K562 (cell line): Measurements from ENCODE around the gene CHRM3. TPM values are rescaled to one million over a fixed set of nuclear protein-coding genes. Genes with fewer than 3 reads are reported as not detected.

Source experiments
- ATAC-seq: fragments of 200-7000 bp; cut with Tn5 transposase; 3 replicates; pipeline ENCODE4 v1.9.1; 2020; ENCODE audit warnings: moderate library complexity
- BruUV-seq: library from RNA; stranded (reverse); fragments of 400-500 nt; replicated peaks from 2 replicates; lab custom pipeline; 2021; lab: Mats Ljungman, UMichigan
- CTCF ChIA-PET: fragments of 300-600 bp; formaldehyde crosslinking; extraction: SDS; loops from one replicate; lab custom pipeline; 2021; ENCODE audit warnings: low intra/inter-chr PET ratio; lab: Yijun Ruan, JAX
- POLR2A ChIA-PET: fragments of 300-600, 350-650 bp; sonication (Branson Sonifier 250); formaldehyde crosslinking; extraction: SDS; loops from one replicate; lab custom pipeline; 2021; ENCODE audit warnings: antibody characterized with exemption, inconsistent platforms; lab: Yijun Ruan, JAX
- DNase-seq, 4 experiments: peaks; one replicate each; pipeline versions ENCODE4 v3.0.0 to v3.0.0-alpha.2; 2011 to 2018; ENCODE audit warnings: low spot score in 3 of 4, mixed read lengths in 3 of 4; ENCODE audit errors: extremely low read depth in 1 of 4
- FAIRE-seq: peaks from 2 replicates; lab custom pipeline; 2011; peaks lifted over from hg19 to GRCh38; lab: Jason Lieb, UNC
- H2AFZ ChIP-seq: 2 replicates; pipeline ENCODE4 v1.6.0; 2011; ENCODE audit warnings: low read depth, low read length, control low read depth, inconsistent platforms
- H3K27ac ChIP-seq: fragments of 200-600 bp; 3 replicates; pipeline ENCODE4 v1.8.0; 2011; ENCODE audit warnings: low read depth, mild to moderate bottlenecking, control low read depth, inconsistent platforms, low read length, moderate library complexity, mixed read lengths; ENCODE audit errors: extremely low read depth
- H3K27me3 ChIP-seq, 2 experiments: fragments of 300-600 bp in 1 of 2; 2 replicates in 1 of 2; 3 replicates in 1 of 2; pipeline versions ENCODE4 v1.6.0 to v1.8.0; 2011; ENCODE audit warnings: inconsistent platforms in 2 of 2, low read length in 2 of 2, mild to moderate bottlenecking in 1 of 2, mixed read lengths in 1 of 2, moderate library complexity in 1 of 2; ENCODE audit not compliant: control insufficient read depth in 2 of 2, insufficient read depth in 2 of 2
- H3K36me3 ChIP-seq: fragments of 300-600 bp; 3 replicates; pipeline ENCODE4 v1.8.0; 2011; ENCODE audit warnings: mild to moderate bottlenecking, low read length, inconsistent platforms; ENCODE audit not compliant: control insufficient read depth, insufficient read depth
- H3K4me1 ChIP-seq, 2 experiments: fragments of 200-600 bp in 1 of 2; replicated peaks in 1 of 2; 2 replicates in 1 of 2; 3 replicates in 1 of 2; pipeline versions ENCODE4 v1.5.1 to v1.8.0; 2011; ENCODE audit warnings: inconsistent platforms in 2 of 2, low read length in 2 of 2, mild to moderate bottlenecking in 1 of 2, mixed read lengths in 1 of 2, moderate library complexity in 1 of 2; ENCODE audit not compliant: control insufficient read depth in 2 of 2, insufficient read depth in 2 of 2
- H3K4me2 ChIP-seq: 2 replicates; pipeline ENCODE4 v1.6.1; 2011; ENCODE audit warnings: low read length, control low read depth, inconsistent platforms, mixed read lengths; ENCODE audit not compliant: insufficient read depth
- H3K4me3 ChIP-seq: fragments of 200-600 bp; sonication (generic), shearing (Covaris generic); 2 replicates; pipeline ENCODE4 v1.5.1; 2016; ENCODE audit warnings: control low read depth, inconsistent platforms
- H3K79me2 ChIP-seq: fragments of 200-600 bp; 3 replicates; pipeline ENCODE4 v1.8.0; 2011; ENCODE audit warnings: low read length, inconsistent platforms; ENCODE audit not compliant: control insufficient read depth, insufficient read depth
- H3K9ac ChIP-seq, 2 experiments: 2 replicates each; pipeline versions ENCODE4 v1.6.0 to v1.6.1; 2011; ENCODE audit warnings: low read depth in 2 of 2, low read length in 2 of 2, control low read depth in 1 of 2, inconsistent platforms in 1 of 2, mild to moderate bottlenecking in 1 of 2, mixed read lengths in 1 of 2; ENCODE audit not compliant: insufficient read depth in 1 of 2
- H3K9me1 ChIP-seq: one replicate; pipeline ENCODE4 v1.6.0; 2011; ENCODE audit warnings: inconsistent platforms, mild to moderate bottlenecking, low read length, moderate library complexity; ENCODE audit not compliant: control insufficient read depth, insufficient read depth
- H3K9me3 ChIP-seq: replicated peaks from 2 replicates; pipeline ENCODE4 v1.5.1; 2011; ENCODE audit warnings: low read depth, low read length, inconsistent platforms; ENCODE audit not compliant: control insufficient read depth, insufficient read depth
- H4K20me1 ChIP-seq: replicated peaks from 2 replicates; pipeline ENCODE4 v1.6.1; 2011; ENCODE audit warnings: low read length, inconsistent platforms, mixed read lengths; ENCODE audit not compliant: control insufficient read depth, insufficient read depth
- CREB3 ChIP-seq: fragments of 450-650 bp; conservative IDR thresholded peaks from 2 replicates; pipeline ENCODE4 v1.6.1; 2016; ENCODE audit warnings: missing genetic modification characterization, low read depth, mild to moderate bottlenecking, missing compliant biosample characterization, moderate library complexity
- CREM ChIP-seq: IDR thresholded peaks from 2 replicates; pipeline ENCODE4 v1.6.1; 2014; ENCODE audit warnings: antibody characterized with exemption, low read depth
- FOXJ2 ChIP-seq: fragments of 200-800 bp; sonication (Bioruptor generic); IDR thresholded peaks from 2 replicates; pipeline ENCODE4 v1.6.1; 2016; ENCODE audit warnings: missing genetic modification characterization, missing compliant biosample characterization
- MIER1 ChIP-seq: fragments of 450-650 bp; IDR thresholded peaks from 2 replicates; pipeline ENCODE4 v1.6.1; 2016; ENCODE audit warnings: antibody characterized with exemption, mild to moderate bottlenecking, low read depth
- PCBP2 ChIP-seq: fragments of 200-400 bp; formaldehyde crosslinking; IDR thresholded peaks from 2 replicates; pipeline ENCODE4 v1.6.1; 2018; ENCODE audit warnings: low read length, low read depth, mild to moderate bottlenecking, moderate library complexity; ENCODE audit not compliant: poor library complexity, severe bottlenecking
- POLR2H ChIP-seq: IDR thresholded peaks from 2 replicates; pipeline ENCODE4 v1.6.1; 2016; ENCODE audit warnings: missing genetic modification characterization, low read depth, mild to moderate bottlenecking, control low read depth, missing compliant biosample characterization, moderate library complexity
- RBM17 ChIP-seq: fragments of 200-400 bp; formaldehyde crosslinking; IDR thresholded peaks from 2 replicates; pipeline ENCODE4 v1.6.1; 2017; ENCODE audit warnings: low read depth, mild to moderate bottlenecking, low read length, borderline replicate concordance
- RHOXF2B ChIP-seq: fragments of 250-450 bp; sonication (Bioruptor Pico); conservative IDR thresholded peaks from 2 replicates; pipeline ENCODE4 v1.5.1; 2021
- SAFB2 ChIP-seq: fragments of 200-400 bp; formaldehyde crosslinking; IDR thresholded peaks from 2 replicates; pipeline ENCODE4 v1.6.1; 2018; ENCODE audit warnings: borderline replicate concordance, low read length, low read depth, moderate library complexity; ENCODE audit not compliant: severe bottlenecking
- SAP30 ChIP-seq: fragments of 200-600 bp; sonication (generic); IDR thresholded peaks from 2 replicates; pipeline ENCODE4 v1.6.1; 2012; ENCODE audit warnings: borderline replicate concordance, low read depth, mild to moderate bottlenecking, moderate library complexity, low read length, control low read depth, inconsistent platforms; ENCODE audit not compliant: insufficient read depth, poor library complexity, severe bottlenecking
- SP2 ChIP-seq: IDR thresholded peaks from 2 replicates; pipeline ENCODE4 v1.6.1; 2011; ENCODE audit warnings: mild to moderate bottlenecking, low read depth, low read length, moderate library complexity; ENCODE audit not compliant: poor library complexity, severe bottlenecking; ENCODE audit errors: extremely low read depth
- ZNF274 ChIP-seq: IDR thresholded peaks from 2 replicates; pipeline ENCODE4 v1.6.1; 2011; ENCODE audit warnings: low read depth, mild to moderate bottlenecking, low read length, moderate library complexity, borderline replicate concordance
- ZNF717 ChIP-seq: fragments of 250-450 bp; sonication (Bioruptor Pico); IDR thresholded peaks from 2 replicates; pipeline ENCODE4 v1.5.0; 2021
- WGBS: fragments of 100-300 bp; shearing (Covaris generic); methylation state at CpG from one replicate; pipeline ENCODE4 v1.1.6; 2016; ENCODE audit warnings: low coverage, mixed read lengths; ENCODE audit not compliant: insufficient coverage; ENCODE audit errors: missing lambda C conversion rate; 5-methylcytosine and 5-hydroxymethylcytosine counted together
- in situ Hi-C: fragments of 300-500 bp; cut with MboI; formaldehyde crosslinking; loops from 4 replicates; pipeline ENCODE4 v1.15.0; 2018; ENCODE audit warnings: inconsistent platforms, mixed read lengths
- intact Hi-C: fragments of 100-400 bp; cut with micrococcal nuclease; formaldehyde crosslinking; loops from 2 replicates; pipeline ENCODE4 v1.14.2; 2022
- polyA plus RNA-seq, 8 experiments: library from polyadenylated mRNA; depleted of rRNA in 4 of 8; stranded (reverse) in 5 of 8; unstranded in 3 of 8; fragments of >200 nt; fragmentation: Nextera tagmentation in 2 of 8; fragmentation: Illumina TruSeq in 1 of 8; extraction: Ambion mirVana in 2 of 8; extraction: Trizol in 1 of 8; gene quantifications; 2 replicates each; pipeline versions ENCODE4 v1.2.1 to v1.2.3, GENCODE V29; 2011 to 2014; ENCODE audit warnings: inconsistent platforms in 1 of 8, missing spikeins in 1 of 8
- total RNA-seq, 7 experiments: library from RNA; depleted of rRNA in 6 of 7; stranded (reverse); fragments of >200 nt in 6 of 7; fragmentation: Illumina TruSeq in 2 of 7; extraction: Trizol in 2 of 7; gene quantifications; 2 replicates each; pipeline versions ENCODE4 v1.2.1 to v1.2.3, GENCODE V29; 2011 to 2021; ENCODE audit warnings: low replicate concordance in 1 of 7
- TF ChIP-seq, protein P1 (sequence below): fragments of 250-450 bp; sonication (Bioruptor Pico); IDR thresholded peaks from 2 replicates; pipeline ENCODE4 v1.8.0; 2022; ENCODE audit warnings: inconsistent platforms
- TF ChIP-seq, protein P2 (sequence below): sonication (generic); formaldehyde crosslinking; IDR thresholded peaks from 2 replicates; pipeline ENCODE4 v1.8.0; 2023; ENCODE audit warnings: mild to moderate bottlenecking, missing genetic modification reagents

The CHRM3 gene
- total and polyA plus RNA-seq, 9 of the 15 experiments (the other 6 are each of a cell fraction or from before 2014, with no cell fraction given): 0.03 to 0.18 (median 0.05) TPM; not detected in 4

GRCh38 chr1:239421811-239422210 is 35.4 kb downstream of the CHRM3 start:
- Histone ChIP-seq H3K9ac (no peak overlapping the region), H3K4me2 (no peak overlapping the region), H3K9me1 (no peaks in the 10 kb centered on the region), H3K36me3 (no peaks in the 10 kb centered on the region), H3K9me3 (no peaks in the 10 kb centered on the region; the same call in 1 of the 2 replicates), H3K79me2 (no peaks in the 10 kb centered on the region), H2AFZ (no peak overlapping the region), H3K27ac (no peak overlapping the region), H3K4me1 (no peaks in the 10 kb centered on the region)
- ChIA-PET POLR2A (no interaction called here), CTCF (no interaction called here)
- FAIRE-seq: no peak
- no peak for ATAC-seq
- no TSS peak for BruUV-seq
- WGBS: 0% methylated on average over 2 of the region's 2 CpGs
- in situ Hi-C loops: no loop called here
- no peak for TF ChIP-seq CREM
- no peak for TF ChIP-seq SAP30
- TF ChIP-seq, protein P1, sequence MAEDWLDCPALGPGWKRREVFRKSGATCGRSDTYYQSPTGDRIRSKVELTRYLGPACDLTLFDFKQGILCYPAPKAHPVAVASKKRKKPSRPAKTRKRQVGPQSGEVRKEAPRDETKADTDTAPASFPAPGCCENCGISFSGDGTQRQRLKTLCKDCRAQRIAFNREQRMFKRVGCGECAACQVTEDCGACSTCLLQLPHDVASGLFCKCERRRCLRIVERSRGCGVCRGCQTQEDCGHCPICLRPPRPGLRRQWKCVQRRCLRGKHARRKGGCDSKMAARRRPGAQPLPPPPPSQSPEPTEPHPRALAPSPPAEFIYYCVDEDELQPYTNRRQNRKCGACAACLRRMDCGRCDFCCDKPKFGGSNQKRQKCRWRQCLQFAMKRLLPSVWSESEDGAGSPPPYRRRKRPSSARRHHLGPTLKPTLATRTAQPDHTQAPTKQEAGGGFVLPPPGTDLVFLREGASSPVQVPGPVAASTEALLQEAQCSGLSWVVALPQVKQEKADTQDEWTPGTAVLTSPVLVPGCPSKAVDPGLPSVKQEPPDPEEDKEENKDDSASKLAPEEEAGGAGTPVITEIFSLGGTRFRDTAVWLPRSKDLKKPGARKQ (CRISPR knock-in tag): no peak
- no peak for TF ChIP-seq PCBP2
- TF ChIP-seq CREB3 (tag): no peak
- TF ChIP-seq ZNF274: no peak
- no peak for TF ChIP-seq SAFB2
- TF ChIP-seq FOXJ2: no peak
- TF ChIP-seq POLR2H (tag): no peak
- no peak for TF ChIP-seq MIER1
- no peak for TF ChIP-seq SP2
- no peak for TF ChIP-seq ZNF717 (CRISPR knock-in tag)
- TF ChIP-seq, protein P2, sequence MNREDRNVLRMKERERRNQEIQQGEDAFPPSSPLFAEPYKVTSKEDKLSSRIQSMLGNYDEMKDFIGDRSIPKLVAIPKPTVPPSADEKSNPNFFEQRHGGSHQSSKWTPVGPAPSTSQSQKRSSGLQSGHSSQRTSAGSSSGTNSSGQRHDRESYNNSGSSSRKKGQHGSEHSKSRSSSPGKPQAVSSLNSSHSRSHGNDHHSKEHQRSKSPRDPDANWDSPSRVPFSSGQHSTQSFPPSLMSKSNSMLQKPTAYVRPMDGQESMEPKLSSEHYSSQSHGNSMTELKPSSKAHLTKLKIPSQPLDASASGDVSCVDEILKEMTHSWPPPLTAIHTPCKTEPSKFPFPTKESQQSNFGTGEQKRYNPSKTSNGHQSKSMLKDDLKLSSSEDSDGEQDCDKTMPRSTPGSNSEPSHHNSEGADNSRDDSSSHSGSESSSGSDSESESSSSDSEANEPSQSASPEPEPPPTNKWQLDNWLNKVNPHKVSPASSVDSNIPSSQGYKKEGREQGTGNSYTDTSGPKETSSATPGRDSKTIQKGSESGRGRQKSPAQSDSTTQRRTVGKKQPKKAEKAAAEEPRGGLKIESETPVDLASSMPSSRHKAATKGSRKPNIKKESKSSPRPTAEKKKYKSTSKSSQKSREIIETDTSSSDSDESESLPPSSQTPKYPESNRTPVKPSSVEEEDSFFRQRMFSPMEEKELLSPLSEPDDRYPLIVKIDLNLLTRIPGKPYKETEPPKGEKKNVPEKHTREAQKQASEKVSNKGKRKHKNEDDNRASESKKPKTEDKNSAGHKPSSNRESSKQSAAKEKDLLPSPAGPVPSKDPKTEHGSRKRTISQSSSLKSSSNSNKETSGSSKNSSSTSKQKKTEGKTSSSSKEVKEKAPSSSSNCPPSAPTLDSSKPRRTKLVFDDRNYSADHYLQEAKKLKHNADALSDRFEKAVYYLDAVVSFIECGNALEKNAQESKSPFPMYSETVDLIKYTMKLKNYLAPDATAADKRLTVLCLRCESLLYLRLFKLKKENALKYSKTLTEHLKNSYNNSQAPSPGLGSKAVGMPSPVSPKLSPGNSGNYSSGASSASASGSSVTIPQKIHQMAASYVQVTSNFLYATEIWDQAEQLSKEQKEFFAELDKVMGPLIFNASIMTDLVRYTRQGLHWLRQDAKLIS: no peak
- TF ChIP-seq RBM17: no peak
- TF ChIP-seq RHOXF2B: no peak
- TF ChIP-seq, all 486 proteins: peak for 0
- no peaks in the 10 kb centered on the region for H4K20me1 ChIP-seq
- intact Hi-C loops: no loop called here
- H3K27me3 ChIP-seq: no peaks in the 10 kb centered on the region
- no peak overlapping the region for H3K4me3 ChIP-seq
- no peak for DNase-seq
